Measurements from ENCODE around the gene STIL. TPM values are rescaled to one million over a fixed set of nuclear protein-coding genes. Genes with fewer than 3 reads are reported as not detected.

STIL gene
- total RNA-seq, 4 donors from 2014 or later, result 1.6 to 2.4 (median 1.9) TPM

GRCh38 chr1:47212636-47213229 lies 101.2 kb downstream of the STIL start:
- TF ChIP-seq, protein P1, sequence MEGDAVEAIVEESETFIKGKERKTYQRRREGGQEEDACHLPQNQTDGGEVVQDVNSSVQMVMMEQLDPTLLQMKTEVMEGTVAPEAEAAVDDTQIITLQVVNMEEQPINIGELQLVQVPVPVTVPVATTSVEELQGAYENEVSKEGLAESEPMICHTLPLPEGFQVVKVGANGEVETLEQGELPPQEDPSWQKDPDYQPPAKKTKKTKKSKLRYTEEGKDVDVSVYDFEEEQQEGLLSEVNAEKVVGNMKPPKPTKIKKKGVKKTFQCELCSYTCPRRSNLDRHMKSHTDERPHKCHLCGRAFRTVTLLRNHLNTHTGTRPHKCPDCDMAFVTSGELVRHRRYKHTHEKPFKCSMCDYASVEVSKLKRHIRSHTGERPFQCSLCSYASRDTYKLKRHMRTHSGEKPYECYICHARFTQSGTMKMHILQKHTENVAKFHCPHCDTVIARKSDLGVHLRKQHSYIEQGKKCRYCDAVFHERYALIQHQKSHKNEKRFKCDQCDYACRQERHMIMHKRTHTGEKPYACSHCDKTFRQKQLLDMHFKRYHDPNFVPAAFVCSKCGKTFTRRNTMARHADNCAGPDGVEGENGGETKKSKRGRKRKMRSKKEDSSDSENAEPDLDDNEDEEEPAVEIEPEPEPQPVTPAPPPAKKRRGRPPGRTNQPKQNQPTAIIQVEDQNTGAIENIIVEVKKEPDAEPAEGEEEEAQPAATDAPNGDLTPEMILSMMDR (IDR thresholded peaks at IDR 0.05; ENCODE audit: low read depth), result no peak

DNA sequence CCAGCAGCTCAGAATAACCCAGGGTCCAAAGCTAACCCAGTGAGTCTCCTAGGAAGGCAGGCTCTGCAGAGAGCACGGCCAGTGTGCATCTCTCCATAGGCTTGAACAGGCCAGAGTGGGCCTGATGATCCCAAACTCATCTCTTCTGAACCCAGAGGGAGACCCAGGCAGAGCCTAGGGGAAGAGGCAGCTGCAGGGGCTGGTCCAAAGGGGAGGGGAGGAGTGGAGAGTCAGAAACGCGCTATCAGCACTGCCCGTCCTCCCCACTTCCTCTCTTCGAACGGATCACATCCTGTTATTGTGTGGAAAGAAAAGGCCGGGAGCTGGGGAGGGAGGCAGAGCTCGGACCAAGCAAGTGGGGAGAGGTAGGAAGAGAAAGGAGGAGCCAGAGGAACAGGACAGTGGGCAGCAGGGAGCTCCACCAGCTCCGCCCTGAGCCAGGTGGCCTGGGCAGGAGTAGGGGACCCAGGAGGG lies 102.1 kb downstream of the STIL start:
- TF ChIP-seq, protein P1 (IDR thresholded peaks at IDR 0.05; ENCODE audit: low read depth), result no peak

DNA sequence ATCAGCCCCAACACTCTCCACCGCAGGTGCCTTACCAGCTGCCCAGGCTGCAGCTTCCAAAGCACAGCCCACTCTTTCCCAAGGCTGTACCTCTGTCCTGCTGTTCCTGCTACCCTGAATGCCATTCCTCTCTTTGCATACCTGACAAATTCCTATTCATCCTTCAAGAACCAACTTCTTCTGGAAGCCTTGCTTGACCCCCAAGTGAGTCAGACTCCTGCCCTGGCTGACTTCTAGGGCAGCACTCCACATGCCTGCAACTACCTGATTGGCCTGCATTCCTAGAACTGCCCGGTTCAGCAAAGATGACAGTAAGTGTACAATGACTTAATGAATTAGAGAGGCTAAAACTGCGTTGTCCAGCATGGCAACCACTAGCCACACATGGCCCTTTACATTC lies 103.3 kb downstream of the STIL start:
- TF ChIP-seq, protein P1 (IDR thresholded peaks at IDR 0.05; ENCODE audit: low read depth), result no peak

DNA sequence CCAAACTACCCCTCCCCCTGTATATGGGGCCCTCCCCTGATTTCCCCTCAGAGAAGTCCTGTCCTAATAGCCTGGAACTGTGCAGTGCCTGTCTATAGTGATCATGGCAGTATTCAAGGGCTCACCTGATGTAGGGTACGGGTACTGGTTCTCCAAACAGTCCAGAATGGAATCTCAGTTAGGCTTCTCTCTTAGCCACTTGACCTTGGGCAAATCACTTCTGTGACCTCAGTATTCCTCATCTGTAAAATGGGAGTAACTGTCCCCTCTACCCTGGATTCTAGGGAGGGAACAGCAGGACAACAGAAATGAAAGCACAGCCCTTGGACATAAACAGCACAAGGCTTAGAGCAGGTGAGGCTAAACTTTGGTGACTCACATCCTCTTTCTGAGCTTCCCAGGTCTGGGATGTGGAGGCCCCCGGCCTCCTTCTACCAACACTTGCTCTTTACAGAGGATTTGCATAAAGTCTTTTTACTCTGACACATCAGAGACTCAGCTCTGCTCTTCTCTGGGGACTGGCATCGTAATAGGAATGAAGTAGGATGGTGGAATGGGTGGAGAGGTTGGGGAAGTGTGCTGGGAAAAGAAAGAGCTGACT lies 104.1 kb downstream of the STIL start:
- TF ChIP-seq, protein P1 (IDR thresholded peaks at IDR 0.05; ENCODE audit: low read depth), result no peak

GRCh38 chr1:47209091-47209490 lies 104.9 kb downstream of the STIL start:
- TF ChIP-seq, protein P1 (IDR thresholded peaks at IDR 0.05; ENCODE audit: low read depth), result no peak

- TF ChIP-seq, protein P1 (IDR thresholded peaks at IDR 0.05; ENCODE audit: low read depth), result no peak
These were observed 105.5 kb downstream of the STIL start for GRCh38 chr1:47208374-47208850.

- TF ChIP-seq, protein P1 (IDR thresholded peaks at IDR 0.05; ENCODE audit: low read depth), result no peak
These were observed 106.1 kb downstream of the STIL start for GRCh38 chr1:47207803-47208373.
